A673 (cell line): ENCODE measurements around the gene SENP6. TPM values are rescaled to one million over a fixed set of nuclear protein-coding genes. Genes with fewer than 3 reads are reported as not detected.
"Not testable (repeated sequence)": the region's sequence is repeated elsewhere in the genome, so short reads cannot be mapped to it uniquely, and the experiment has no call there.

ENCODE experiments used
- BruUV-seq: library from RNA; stranded (reverse); fragments of 400-500 nt; replicated peaks from 2 replicates; lab custom pipeline; 2021; lab: Mats Ljungman, UMichigan
- CTCF ChIA-PET: fragments of 300-600 bp; sonication (Branson Sonifier 250); formaldehyde crosslinking; loops from one replicate; lab custom pipeline; 2022; ENCODE audit warnings: antibody characterized with exemption; lab: Charles Lee
- POLR2A ChIA-PET: fragments of 300-600 bp; sonication (Branson Sonifier 250); formaldehyde crosslinking; loops from one replicate; lab custom pipeline; 2022; ENCODE audit warnings: antibody characterized with exemption; ENCODE audit not compliant: low non-redundant PET; lab: Charles Lee
- DNase-seq: peaks from one replicate; pipeline ENCODE4 v3.0.0-alpha.2; 2015; ENCODE audit warnings: low spot score
- H3K27ac ChIP-seq: fragments of 200-600 bp; sonication (generic); 2 replicates; pipeline ENCODE4 v1.5.1; 2016; ENCODE audit warnings: mixed run types, low read depth, mild to moderate bottlenecking, mixed read lengths, antibody characterized with exemption, low read length; ENCODE audit not compliant: poor library complexity, severe bottlenecking
- H3K27me3 ChIP-seq: fragments of 200-600 bp; sonication (generic); replicated peaks from 2 replicates; pipeline ENCODE4 v1.6.1; 2017; ENCODE audit warnings: mixed run types, low read depth, mild to moderate bottlenecking, mixed read lengths, antibody characterized with exemption, low read length; ENCODE audit not compliant: insufficient read depth, poor library complexity
- H3K36me3 ChIP-seq: fragments of 200-600 bp; sonication (generic); 2 replicates; pipeline ENCODE4 v1.6.1; 2016; ENCODE audit warnings: mixed run types, mild to moderate bottlenecking, mixed read lengths, antibody characterized with exemption, low read length; ENCODE audit not compliant: insufficient read depth, poor library complexity, severe bottlenecking
- H3K4me1 ChIP-seq: fragments of 200-600 bp; sonication (generic); 2 replicates; pipeline ENCODE4 v1.6.1; 2017; ENCODE audit warnings: mixed run types, mild to moderate bottlenecking, mixed read lengths, antibody characterized with exemption, low read length; ENCODE audit not compliant: insufficient read depth, poor library complexity, severe bottlenecking
- H3K4me3 ChIP-seq: fragments of 200-600 bp; sonication (generic); 2 replicates; pipeline ENCODE4 v1.5.1; 2016; ENCODE audit warnings: low read depth, mixed run types, mild to moderate bottlenecking, mixed read lengths, low read length; ENCODE audit not compliant: poor library complexity, severe bottlenecking
- H3K9me3 ChIP-seq: fragments of 200-600 bp; sonication (generic); 2 replicates; pipeline ENCODE4 v1.6.1; 2016; ENCODE audit warnings: mixed run types, low read depth, mild to moderate bottlenecking, mixed read lengths, antibody characterized with exemption, low read length; ENCODE audit not compliant: poor library complexity, severe bottlenecking
- EZH2 ChIP-seq: fragments of 200-600 bp; sonication (generic); IDR thresholded peaks from 2 replicates; pipeline ENCODE4 v1.6.1; 2017; ENCODE audit warnings: borderline replicate concordance, low read depth, mild to moderate bottlenecking, mixed read lengths, antibody characterized with exemption, low read length; ENCODE audit not compliant: poor library complexity, severe bottlenecking
- intact Hi-C: fragments of 100-400 bp; cut with micrococcal nuclease; formaldehyde crosslinking; loops from one replicate; pipeline ENCODE4 v1.10.0; 2022; ENCODE audit not compliant: unreplicated experiment
- total RNA-seq: library from RNA; stranded (reverse); gene quantifications from 2 replicates; pipeline ENCODE4 v1.2.3, GENCODE V29; 2021
- TF ChIP-seq, protein P1 (sequence below): fragments of 300-800, 200-600 bp; sonication (generic); conservative IDR thresholded peaks from 2 replicates; pipeline ENCODE4 v1.5.1; 2017; ENCODE audit warnings: low read depth, mild to moderate bottlenecking, antibody characterized with exemption, low read length, moderate library complexity, mixed read lengths

Gene SENP6
- total RNA-seq, 1 experiment from 2014 or later, result 92.7 TPM

DNA sequence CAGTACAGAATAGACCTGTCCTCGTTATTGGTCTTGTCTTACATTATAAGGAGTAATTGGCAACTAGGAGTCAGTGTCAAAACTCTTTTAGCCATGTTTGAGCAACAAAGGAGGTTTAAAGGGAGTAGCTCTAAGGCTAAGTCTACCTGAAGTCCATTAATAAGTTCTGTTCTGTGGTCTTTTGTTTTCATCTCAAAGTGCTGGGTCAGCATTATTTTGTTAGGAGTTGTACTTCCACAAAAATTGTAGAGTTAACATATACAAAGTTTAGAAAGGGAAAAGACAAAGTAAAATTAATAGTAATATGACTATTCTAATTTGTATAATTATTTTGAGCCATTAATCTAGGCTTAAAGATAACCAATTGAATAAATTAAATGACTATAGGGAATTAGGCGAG lies 12.7 kb upstream of the SENP6 start:
- CTCF ChIA-PET, result no interaction called here
- BruUV-seq, result no TSS peak

DNA sequence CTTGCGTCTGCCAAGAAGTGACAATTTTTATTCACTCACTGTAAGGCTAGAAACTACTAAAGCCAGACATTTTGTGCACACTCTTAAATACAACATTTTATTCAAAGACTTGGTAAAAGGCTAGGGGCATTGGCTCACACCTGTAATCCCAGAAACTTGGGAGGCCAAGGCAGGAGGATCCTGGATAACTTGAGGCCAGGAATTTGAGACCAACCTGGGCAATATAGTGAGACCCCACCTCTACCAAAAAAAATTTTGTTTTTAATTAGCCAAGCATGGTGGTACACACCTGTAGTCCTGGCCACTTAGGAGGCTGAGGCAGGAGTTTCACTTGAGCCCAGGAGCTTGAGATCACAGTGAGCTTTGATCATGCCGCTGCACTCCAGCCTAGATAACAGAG lies 11.3 kb upstream of the SENP6 start:
- Histone ChIP-seq H3K9me3 (no peaks in the 10 kb centered on the region), H3K27ac (no peak overlapping the region), H3K4me1 (no peaks in the 10 kb centered on the region), H3K36me3 (no peaks in the 10 kb centered on the region), H3K4me3 (no peak overlapping the region), H3K27me3 (no peaks in the 10 kb centered on the region)
- no peak for DNase-seq
- no peak for TF ChIP-seq EZH2
- intact Hi-C loops, result no loop called here
- ChIA-PET CTCF (no interaction called here), POLR2A (no interaction called here)
- no TSS peak for BruUV-seq

More for the DNA sequence above, 12.7 kb upstream of the SENP6 start:
- Histone ChIP-seq H3K4me1 (no peaks in the 10 kb centered on the region), H3K36me3 (no peaks in the 10 kb centered on the region), H3K4me3 (no peak overlapping the region), H3K9me3 (peaks cover 8% of the 10 kb centered on the region), H3K27ac (no peak overlapping the region), H3K27me3 (no peaks in the 10 kb centered on the region)
- intact Hi-C loops, result no loop called here
- POLR2A ChIA-PET, result no interaction called here
- no peak for DNase-seq
- TF ChIP-seq, protein P1, sequence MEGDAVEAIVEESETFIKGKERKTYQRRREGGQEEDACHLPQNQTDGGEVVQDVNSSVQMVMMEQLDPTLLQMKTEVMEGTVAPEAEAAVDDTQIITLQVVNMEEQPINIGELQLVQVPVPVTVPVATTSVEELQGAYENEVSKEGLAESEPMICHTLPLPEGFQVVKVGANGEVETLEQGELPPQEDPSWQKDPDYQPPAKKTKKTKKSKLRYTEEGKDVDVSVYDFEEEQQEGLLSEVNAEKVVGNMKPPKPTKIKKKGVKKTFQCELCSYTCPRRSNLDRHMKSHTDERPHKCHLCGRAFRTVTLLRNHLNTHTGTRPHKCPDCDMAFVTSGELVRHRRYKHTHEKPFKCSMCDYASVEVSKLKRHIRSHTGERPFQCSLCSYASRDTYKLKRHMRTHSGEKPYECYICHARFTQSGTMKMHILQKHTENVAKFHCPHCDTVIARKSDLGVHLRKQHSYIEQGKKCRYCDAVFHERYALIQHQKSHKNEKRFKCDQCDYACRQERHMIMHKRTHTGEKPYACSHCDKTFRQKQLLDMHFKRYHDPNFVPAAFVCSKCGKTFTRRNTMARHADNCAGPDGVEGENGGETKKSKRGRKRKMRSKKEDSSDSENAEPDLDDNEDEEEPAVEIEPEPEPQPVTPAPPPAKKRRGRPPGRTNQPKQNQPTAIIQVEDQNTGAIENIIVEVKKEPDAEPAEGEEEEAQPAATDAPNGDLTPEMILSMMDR, result no peak
- no peak for TF ChIP-seq EZH2

DNA sequence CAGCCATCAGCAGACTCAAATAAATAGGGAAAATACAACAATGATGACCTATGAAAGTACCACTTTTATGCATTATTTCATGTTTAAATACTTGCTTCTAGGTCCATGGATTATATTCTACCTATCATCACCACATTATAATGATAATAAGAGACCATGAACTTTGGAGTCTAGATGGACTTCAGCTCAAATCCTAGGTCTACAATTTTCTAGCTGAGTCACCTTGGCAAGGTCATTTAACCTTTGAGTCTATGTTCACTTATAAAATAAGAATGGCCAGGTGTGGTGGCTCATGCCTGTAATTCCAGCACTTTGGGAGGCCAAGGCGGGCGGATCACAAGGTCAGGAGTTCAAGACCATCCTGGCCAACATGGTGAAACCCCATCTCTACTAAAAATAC lies 5.3 kb upstream of the SENP6 start:
- intact Hi-C loops, H3K27me3 ChIP-seq, H3K9me3 ChIP-seq, H3K4me1 ChIP-seq, DNase-seq, H3K27ac ChIP-seq, H3K36me3 ChIP-seq, BruUV-seq, POLR2A ChIA-PET, CTCF ChIA-PET, H3K4me3 ChIP-seq: not testable (repeated sequence)

DNA sequence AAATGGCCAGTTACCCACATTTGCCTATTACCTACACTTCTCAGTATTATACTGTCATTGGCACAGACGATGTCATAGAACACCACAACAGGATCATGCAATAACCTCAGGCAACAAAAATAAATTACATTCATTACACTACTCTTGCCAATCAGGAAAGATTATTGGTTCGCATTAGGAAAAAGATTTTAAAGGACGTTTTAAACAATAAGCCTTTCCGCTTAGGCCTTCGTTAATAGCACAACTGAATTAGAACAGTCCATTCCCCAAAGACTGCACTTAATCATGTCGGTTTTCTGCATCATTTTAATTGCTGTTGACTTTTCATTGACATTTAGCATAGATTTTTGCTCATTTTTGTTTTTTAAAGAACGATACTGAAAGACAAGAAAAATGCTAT lies 912 bp upstream of the SENP6 start:
- Histone ChIP-seq H3K27ac (peak overlapping the region; percentile 100), H3K9me3 (no peaks in the 10 kb centered on the region), H3K36me3 (no peaks in the 10 kb centered on the region), H3K4me3 (peak overlapping the region; percentile 90), H3K27me3 (no peaks in the 10 kb centered on the region), H3K4me1 (peaks cover 11% of the 10 kb centered on the region)
- no TSS peak for BruUV-seq
- DNase-seq, result peak; percentile 19
- intact Hi-C loops, result no loop called here
- no peak for TF ChIP-seq EZH2
- TF ChIP-seq, protein P1, result no peak
- POLR2A ChIA-PET, result interaction anchor here (0.6 to 0.7 kb wide), 2 partner anchors 62 to 317 kb away, joined by 3 to 4 read pairs; no protein-coding TSS in a partner anchor
- CTCF ChIA-PET, result no interaction called here
